Left cardiac atrium (tissue), 4 donors: Measurements from ENCODE around the gene RYR3. TPM values are rescaled to one million over a fixed set of nuclear protein-coding genes. Genes with fewer than 3 reads are reported as not detected.
"Not testable (repeated sequence)": the region's sequence is repeated elsewhere in the genome, so short reads cannot be mapped to it uniquely, and the experiment has no call there.

ENCODE experiments used
- ATAC-seq, 2 donors: fragments of 200-7000 bp; cut with Tn5 transposase; one replicate each; pipeline ENCODE4 v1.9.1; 2020; ENCODE audit warnings: mild to moderate bottlenecking in 2 of 2, moderate library complexity in 2 of 2
- DNase-seq: peaks from one replicate; pipeline ENCODE4 v3.0.0-alpha.2; 2020
- intact Hi-C, 2 donors: fragments of 100-400 bp; cut with DNase I; formaldehyde crosslinking; loops; one replicate each; pipeline versions ENCODE4 v1.14.1 to v1.15.1; 2022 to 2023
- total RNA-seq, 2 donors: library from RNA; stranded (reverse); fragmentation: NEBNext Ultra II Directional; extraction: Animal tissue kit (Norgen Biotek cat#: 25700); gene quantifications; one replicate each; pipeline ENCODE4 v1.2.1, GENCODE V29; 2021
- donor health status: DM: no; HTN: yes; CAD: no.
- donor health status: DM: no; HTN: yes; CAD: no; lungs with severe emphysema.
- donor health status: DM: yes; HTN: yes; CAD: no.
- donor health status: Dilated cardiomyopathy.

The RYR3 gene
- total RNA-seq, 2 donors from 2014 or later = 0.15 to 0.21 TPM

GRCh38 chr15:33757516-33758232 is 446.9 kb downstream of the RYR3 start:
- DNase-seq = no peak
- intact Hi-C loops = no loop called here
- ATAC-seq = no peak

- ATAC-seq = no peak
- no peak for DNase-seq
- intact Hi-C loops = no loop called here
These were observed 455.6 kb downstream of the RYR3 start for GRCh38 chr15:33766389-33766788.

GRCh38 chr15:33768670-33769190 is 458.0 kb downstream of the RYR3 start:
- ATAC-seq (no peak), DNase-seq (no peak)
- intact Hi-C loops = no loop called here

- ATAC-seq (no peak), DNase-seq (no peak)
- intact Hi-C loops = no loop called here
These were observed 463.2 kb downstream of the RYR3 start for GRCh38 chr15:33773969-33774368.

GRCh38 chr15:33778852-33779251 is 468.1 kb downstream of the RYR3 start:
- DNase-seq (no peak), ATAC-seq (no peak)
- intact Hi-C loops = no loop called here

- no peak for DNase-seq
- intact Hi-C loops = no loop called here
- no peak for ATAC-seq
These were observed 469.4 kb downstream of the RYR3 start for GRCh38 chr15:33780011-33780768.

GRCh38 chr15:33782966-33783365 is 472.2 kb downstream of the RYR3 start:
- intact Hi-C loops = no loop called here
- ATAC-seq = no peak
- DNase-seq = no peak

GRCh38 chr15:33785366-33785765 is 474.6 kb downstream of the RYR3 start:
- intact Hi-C loops = no loop called here
- no peak for ATAC-seq
- DNase-seq = no peak

GRCh38 chr15:33788906-33789540 is 478.3 kb downstream of the RYR3 start:
- intact Hi-C loops = no loop called here
- ATAC-seq (no peak), DNase-seq (no peak)

- DNase-seq = no peak
- intact Hi-C loops = no loop called here
- ATAC-seq = no peak
These were observed 483.7 kb downstream of the RYR3 start for GRCh38 chr15:33794453-33794852.

GRCh38 chr15:33795070-33795469 is 484.3 kb downstream of the RYR3 start:
- peak in 1 of 2 donors; percentile 25 for ATAC-seq
- DNase-seq = no peak
- intact Hi-C loops = no loop called here

GRCh38 chr15:33797651-33798050 is 486.9 kb downstream of the RYR3 start:
- no peak for DNase-seq
- intact Hi-C loops = no loop called here
- no peak for ATAC-seq

- intact Hi-C loops = no loop called here
- ATAC-seq = no peak
These were observed 491.2 kb downstream of the RYR3 start for GRCh38 chr15:33801954-33802353.

GRCh38 chr15:33807665-33808064 is 496.9 kb downstream of the RYR3 start:
- intact Hi-C loops = no loop called here
- ATAC-seq (no peak), DNase-seq (no peak)

More at GRCh38 chr15:33801954-33802353, 491.2 kb downstream of the RYR3 start:
- no peak for DNase-seq

- intact Hi-C loops = no loop called here
- ATAC-seq = no peak
- DNase-seq = no peak
These were observed 498.1 kb downstream of the RYR3 start for GRCh38 chr15:33808720-33809457.

- DNase-seq = no peak
- intact Hi-C loops = no loop called here
- no peak for ATAC-seq
These were observed 499.4 kb downstream of the RYR3 start for GRCh38 chr15:33810073-33810595.

GRCh38 chr15:33810806-33811205 is 500.0 kb downstream of the RYR3 start:
- intact Hi-C loops = no loop called here
- no peak for ATAC-seq
- no peak for DNase-seq

GRCh38 chr15:33813891-33814290 is 503.1 kb downstream of the RYR3 start:
- DNase-seq = no peak
- intact Hi-C loops = no loop called here
- no peak for ATAC-seq

GRCh38 chr15:33819499-33819898 is 508.7 kb downstream of the RYR3 start:
- DNase-seq, intact Hi-C loops, ATAC-seq: not testable (repeated sequence)
